A673 (cell line): Measurements from ENCODE around the gene CACNA2D3.

ENCODE experiments used
- EZH2 ChIP-seq: fragments of 200-600 bp; sonication (generic); IDR thresholded peaks from 2 replicates; pipeline ENCODE4 v1.6.1; 2017; ENCODE audit warnings: borderline replicate concordance, low read depth, mild to moderate bottlenecking, mixed read lengths, antibody characterized with exemption, low read length; ENCODE audit not compliant: poor library complexity, severe bottlenecking
- TF ChIP-seq, protein P1 (sequence below): fragments of 300-800, 200-600 bp; sonication (generic); conservative IDR thresholded peaks from 2 replicates; pipeline ENCODE4 v1.5.1; 2017; ENCODE audit warnings: low read depth, mild to moderate bottlenecking, antibody characterized with exemption, low read length, moderate library complexity, mixed read lengths

DNA sequence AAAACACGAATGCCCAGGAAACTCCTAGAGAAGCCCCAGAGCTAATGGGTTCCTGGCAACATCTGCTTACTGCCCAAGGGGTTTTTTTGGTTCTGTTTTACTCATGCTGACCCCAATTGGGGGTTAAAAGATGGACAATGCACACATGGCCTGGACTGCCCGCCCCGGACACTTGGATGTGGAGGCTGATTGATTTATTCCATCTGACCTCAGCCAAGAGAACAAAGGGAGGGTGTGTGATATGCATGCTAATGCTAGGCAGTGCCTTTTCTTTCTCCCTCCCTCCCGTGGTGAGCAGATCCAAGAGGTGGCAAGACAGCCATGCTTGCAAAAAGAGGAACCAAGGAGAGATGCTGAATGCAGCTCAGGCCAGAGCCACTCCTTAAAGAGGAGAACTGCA, 808.8 kb downstream of the CACNA2D3 start:
- TF ChIP-seq, protein P1, sequence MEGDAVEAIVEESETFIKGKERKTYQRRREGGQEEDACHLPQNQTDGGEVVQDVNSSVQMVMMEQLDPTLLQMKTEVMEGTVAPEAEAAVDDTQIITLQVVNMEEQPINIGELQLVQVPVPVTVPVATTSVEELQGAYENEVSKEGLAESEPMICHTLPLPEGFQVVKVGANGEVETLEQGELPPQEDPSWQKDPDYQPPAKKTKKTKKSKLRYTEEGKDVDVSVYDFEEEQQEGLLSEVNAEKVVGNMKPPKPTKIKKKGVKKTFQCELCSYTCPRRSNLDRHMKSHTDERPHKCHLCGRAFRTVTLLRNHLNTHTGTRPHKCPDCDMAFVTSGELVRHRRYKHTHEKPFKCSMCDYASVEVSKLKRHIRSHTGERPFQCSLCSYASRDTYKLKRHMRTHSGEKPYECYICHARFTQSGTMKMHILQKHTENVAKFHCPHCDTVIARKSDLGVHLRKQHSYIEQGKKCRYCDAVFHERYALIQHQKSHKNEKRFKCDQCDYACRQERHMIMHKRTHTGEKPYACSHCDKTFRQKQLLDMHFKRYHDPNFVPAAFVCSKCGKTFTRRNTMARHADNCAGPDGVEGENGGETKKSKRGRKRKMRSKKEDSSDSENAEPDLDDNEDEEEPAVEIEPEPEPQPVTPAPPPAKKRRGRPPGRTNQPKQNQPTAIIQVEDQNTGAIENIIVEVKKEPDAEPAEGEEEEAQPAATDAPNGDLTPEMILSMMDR: no peak
- no peak for TF ChIP-seq EZH2
